NCI-H1105 (cell line): ENCODE results near the gene PROS1.
A peak's percentile ranks its signal among the peaks of the same experiment; 100 is the strongest.
"Not testable (repeated sequence)": the region's sequence is repeated elsewhere in the genome, so short reads cannot be mapped to it uniquely, and the experiment has no call there.

Source experiments
- DNase-seq: peaks from one replicate; lab custom pipeline; 2025; lab: John Stamatoyannopoulos, UW

Gene PROS1

DNA sequence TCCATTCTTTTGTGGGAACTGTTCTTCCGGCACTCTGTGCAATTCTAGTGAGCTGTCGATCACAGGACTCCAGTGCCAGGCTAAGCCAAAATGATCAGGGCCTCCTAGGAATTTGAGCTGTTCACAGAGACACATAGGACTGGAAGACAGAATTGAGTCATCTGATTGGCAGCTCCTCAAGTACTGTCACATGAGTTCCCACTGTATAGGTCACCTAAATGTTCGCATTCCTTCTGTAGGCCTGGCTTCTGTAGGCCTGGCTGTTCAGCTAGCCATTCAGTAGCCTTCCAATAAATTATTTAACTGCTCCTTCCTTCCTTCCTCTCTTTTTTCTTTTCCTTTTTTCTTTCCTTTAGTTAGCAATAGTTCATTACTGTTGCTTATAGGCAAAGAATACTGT, 4.3 kb downstream of the PROS1 start:
- no peak for DNase-seq

GRCh38 chr3:93965106-93965505, 8.6 kb downstream of the PROS1 start:
- not testable (repeated sequence) for DNase-seq

- DNase-seq: no peak
Measured at GRCh38 chr3:93962798-93963197, 10.9 kb downstream of the PROS1 start.

DNA sequence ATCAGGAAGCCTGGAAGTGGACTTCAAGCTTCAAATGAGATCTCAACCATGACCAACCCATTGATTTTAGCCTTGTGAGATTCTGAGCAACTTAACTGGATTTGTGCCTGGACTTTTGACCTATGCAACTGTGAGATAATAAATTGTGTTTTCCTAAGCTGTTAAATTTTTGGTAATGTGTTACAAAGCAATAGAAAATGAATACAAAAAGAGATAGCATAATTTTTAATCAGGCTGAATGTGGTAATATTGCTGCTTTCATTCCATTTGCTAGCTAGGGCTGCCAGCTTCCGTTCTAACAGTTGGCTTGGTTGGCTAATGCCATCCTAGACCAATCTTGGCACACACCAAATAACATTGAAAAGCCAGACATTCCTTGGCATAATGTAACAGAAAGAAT, 12.2 kb downstream of the PROS1 start:
- DNase-seq: no peak

DNA sequence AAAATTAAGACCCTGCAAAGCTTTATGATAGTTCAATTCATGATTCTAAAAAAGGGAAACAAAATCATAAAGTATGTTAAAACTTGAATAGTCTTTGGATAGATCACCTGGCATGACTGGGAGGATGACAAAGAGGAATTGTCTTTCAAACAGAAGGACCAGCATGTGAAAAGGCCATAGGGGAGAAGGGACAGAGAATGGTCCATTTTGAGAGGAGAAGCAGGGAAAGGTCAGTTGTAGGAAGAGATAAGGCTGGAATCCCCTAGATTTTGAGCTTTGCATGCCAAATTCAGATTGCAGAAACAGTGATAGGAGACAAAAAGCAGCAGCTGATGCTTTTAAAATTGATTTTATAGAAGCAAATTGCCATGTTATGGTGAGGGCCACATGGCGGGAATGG, 12.7 kb downstream of the PROS1 start:
- DNase-seq: no peak

DNA sequence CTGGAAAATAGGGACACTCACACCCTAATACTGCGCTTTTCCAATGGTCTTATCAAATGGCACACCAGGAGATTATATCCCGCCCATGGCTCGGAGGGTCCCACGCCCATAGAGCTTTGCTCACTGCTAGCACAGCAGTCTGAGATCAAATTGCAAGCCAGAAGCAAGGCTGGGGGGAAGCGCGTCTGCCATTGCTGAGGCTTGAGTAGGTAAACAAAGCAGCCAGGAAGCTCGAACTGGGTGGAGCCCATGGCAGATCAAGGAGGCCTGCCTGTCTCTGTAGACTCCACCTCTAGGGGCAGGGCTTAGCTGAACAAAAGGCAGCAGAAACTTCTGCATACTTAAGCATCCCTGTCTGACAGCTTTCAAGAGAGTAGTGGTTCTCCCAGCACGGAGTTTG, 23.7 kb downstream of the PROS1 start:
- peak; percentile 28 for DNase-seq

DNA sequence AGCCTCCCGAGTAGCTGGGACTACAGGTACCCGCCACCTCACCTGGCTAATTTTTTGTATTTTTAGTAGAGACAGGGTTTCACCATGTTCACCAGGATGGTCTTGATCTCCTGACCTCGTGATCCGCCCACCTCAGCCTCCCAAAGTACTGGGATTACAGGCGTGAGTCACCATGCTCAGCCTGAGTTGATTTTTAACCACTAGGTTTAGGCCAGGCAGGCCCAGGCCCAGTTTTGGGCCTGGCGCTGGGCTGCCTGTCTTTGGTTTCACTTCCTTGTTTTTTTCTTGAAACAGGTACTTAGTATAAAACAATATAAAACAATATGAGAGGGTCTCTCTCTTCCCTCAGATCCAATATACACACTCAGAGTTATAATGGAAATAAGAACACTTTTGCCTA, 36.2 kb downstream of the PROS1 start:
- not testable (repeated sequence) for DNase-seq

DNA sequence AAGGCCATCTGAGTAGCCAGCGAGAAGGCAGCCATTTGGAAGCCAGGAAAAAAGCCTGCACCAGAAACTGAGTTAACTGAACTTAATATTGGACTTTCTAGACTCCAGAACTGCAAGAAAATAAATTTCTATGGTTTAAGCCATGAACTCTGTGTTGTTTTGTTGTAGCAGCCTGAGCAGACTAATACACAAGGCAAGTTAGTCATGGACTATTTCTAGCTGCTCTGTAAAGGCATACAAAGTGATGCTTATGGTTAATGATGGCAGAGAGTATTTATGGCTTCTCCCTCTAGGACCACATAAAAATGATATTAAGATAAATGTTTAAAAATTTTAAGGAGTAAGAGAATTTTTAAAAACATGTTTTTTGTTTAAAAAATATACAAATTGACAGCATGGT, 37.1 kb downstream of the PROS1 start:
- no peak for DNase-seq

DNA sequence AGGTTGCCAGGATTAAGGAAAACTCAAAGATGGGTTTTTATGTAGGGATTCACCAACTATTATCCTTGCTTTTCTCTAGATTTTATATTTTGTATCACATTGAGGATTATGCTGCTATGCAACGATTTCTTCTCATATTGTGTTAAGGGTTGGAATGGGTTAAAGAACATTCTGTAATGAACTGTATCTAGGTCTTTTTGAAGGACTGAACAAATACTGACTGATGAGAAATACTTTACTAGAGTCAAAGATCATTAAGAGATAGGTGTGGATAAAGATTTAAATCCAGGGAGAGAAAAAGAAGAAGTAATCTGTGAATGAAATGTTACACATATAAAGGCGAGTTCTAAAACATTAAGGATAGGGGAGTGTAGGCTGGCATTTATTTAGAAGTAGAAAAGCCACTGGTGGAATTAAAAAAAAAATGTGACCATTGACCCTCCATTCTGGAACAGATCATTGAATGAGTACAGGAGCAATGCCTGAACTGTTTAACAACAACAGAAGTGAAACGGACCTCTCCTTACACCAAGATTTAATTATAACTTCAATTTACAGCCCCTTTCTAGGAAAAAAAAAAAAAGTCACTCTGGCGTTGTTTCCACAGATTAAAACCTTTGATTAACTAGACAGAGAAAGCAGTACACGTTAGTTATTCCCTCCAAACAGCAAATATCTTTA, 39.2 kb downstream of the PROS1 start:
- no peak for DNase-seq

DNA sequence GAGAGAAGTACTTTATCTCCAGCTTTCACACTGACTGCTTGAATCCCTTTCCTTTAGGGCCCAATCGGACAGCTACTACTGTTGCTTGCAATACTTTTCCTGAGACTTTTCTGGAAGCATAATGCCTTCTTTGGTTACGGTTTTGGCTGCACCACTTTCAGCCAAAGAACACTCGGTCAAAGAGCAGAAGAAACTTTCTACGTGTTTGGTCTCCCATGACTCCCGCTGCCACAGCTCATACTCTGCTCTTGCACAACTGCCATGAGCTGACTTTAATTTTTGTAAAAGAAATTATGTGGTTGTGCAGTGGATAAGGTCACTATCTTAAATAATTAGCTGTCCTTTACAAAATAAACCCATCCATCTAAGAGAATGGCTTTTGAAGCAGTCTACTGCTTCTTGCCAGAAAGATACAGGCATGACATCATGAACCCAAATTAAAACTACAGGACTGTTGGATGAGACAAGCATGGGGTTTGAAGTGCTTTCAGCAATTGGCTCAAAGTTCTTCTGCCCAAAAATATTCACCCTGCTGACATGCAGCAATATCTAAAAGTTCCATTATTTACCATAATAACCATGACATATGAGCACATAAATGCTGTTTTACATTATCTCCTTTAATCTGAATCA, 42.0 kb downstream of the PROS1 start:
- DNase-seq: no peak

- no peak for DNase-seq
Measured at GRCh38 chr3:93930041-93930440, 43.7 kb downstream of the PROS1 start.

DNA sequence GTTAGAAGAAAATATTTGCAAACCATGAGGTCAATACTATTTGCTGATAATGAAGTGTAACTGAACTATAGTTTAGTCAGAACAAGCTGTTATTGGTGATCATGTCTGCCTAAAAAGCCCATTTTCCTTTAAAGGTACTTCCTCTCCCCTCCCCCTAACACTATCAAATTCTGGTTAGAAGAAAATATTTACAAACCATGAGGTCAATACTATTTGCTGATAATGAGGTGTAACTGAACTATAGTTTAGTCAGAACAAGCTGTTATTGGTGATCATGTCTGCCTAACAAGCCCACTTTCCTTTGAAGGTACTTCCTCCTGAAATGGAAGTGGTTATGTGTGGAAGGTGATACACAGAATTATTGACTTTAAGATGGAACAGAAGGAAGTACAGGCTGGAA, 46.9 kb downstream of the PROS1 start:
- DNase-seq: no peak

- DNase-seq: no peak
Measured at GRCh38 chr3:93924491-93924890, 49.2 kb downstream of the PROS1 start.

- no peak for DNase-seq
Measured at GRCh38 chr3:93923006-93923405, 50.7 kb downstream of the PROS1 start.

GRCh38 chr3:93917546-93918029, 56.1 kb downstream of the PROS1 start:
- not testable (repeated sequence) for DNase-seq

GRCh38 chr3:93913623-93914022, 60.1 kb downstream of the PROS1 start:
- DNase-seq: not testable (repeated sequence)

DNA sequence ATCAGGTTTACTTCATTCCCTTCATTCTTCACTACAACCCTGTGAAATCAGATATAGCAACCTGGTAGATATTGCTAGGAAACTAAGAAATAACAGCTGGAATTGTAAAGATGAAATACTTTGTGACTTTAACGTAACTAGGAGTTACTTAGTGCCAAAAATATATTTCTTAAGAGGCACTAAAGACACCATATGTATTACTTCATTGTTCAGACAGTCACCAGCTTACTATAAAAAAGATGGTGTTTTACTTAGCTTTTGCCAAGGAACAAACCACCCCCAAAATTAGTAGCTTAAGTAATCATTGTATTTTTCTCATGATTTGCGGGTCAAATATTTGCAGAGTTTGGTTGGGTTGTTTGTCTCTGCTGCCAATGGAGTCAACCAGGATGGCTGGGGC, 62.5 kb downstream of the PROS1 start:
- no peak for DNase-seq

- DNase-seq: no peak
Measured at GRCh38 chr3:93910097-93910496, 63.6 kb downstream of the PROS1 start.

GRCh38 chr3:93907132-93907531, 66.6 kb downstream of the PROS1 start:
- no peak for DNase-seq

DNA sequence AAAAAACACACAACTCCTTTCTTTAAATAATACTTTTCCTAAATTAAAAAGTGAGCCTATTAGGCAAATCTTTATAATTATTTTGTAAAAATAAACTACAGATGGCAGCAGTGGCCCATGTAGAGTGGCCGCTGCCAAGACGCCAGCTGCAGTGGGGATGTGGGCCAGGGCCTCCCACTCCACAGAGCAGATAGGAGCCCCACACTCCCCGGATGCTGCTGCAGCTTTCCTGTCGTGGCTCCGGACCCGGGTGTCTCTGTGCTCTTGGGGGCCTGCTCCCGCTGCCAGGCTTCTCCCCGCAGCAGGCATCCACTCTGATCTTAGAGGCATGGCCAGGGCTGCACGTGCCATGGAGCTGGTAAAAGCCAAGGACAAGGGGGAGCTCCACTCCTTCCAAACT, 67.5 kb downstream of the PROS1 start:
- no peak for DNase-seq

DNA sequence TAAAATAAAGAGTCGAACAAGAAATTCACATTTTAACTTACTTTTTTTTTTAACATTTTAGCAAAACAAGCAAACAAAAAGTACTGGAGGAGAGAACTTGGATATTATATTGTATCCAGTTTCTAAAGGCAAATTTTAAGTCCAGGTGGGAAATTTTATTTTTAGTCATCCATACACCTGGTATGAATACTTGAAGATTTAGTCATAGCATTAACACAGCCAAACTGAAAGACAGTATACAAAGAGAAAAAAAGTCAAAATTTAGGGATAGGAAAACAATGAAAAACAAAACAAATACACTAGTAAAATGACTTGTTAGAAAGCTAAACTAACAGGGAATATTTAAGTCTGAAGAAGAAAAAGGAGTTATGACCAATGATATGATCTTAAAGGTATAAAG, 69.1 kb downstream of the PROS1 start:
- no peak for DNase-seq

GRCh38 chr3:93878250-93879017, 95.3 kb downstream of the PROS1 start:
- not testable (repeated sequence) for DNase-seq

DNA sequence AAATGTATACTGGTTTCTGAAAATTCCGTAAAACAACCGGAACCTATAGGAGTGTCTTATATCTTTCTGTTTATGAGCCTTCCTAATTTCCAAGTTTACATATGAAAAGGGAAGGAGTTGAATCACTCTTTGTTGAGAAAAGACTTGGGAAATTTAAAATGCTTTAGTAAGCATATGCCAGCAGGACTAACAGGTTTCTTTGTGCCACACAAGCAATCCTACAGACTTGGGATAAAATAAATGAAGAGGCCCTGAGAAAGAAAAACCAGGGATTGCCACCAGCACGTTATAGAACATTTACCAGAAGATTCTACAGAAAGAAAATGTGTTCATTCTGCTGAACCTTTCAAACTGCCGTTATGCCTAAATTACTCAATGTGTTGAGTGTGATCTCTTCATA, 96.3 kb downstream of the PROS1 start:
- DNase-seq: not testable (repeated sequence)
